Mesothelial cell of epicardium (in vitro differentiated cells): ENCODE results near the gene RBM12. TPM values are rescaled to one million over a fixed set of nuclear protein-coding genes. Genes with fewer than 3 reads are reported as not detected.
A peak's percentile ranks its signal among the peaks of the same experiment; 100 is the strongest.

Source experiments
- DNase-seq, 2 experiments: peaks; one replicate each; pipeline ENCODE4 v3.0.0; 2021; ENCODE audit warnings: low spot score in 2 of 2; ENCODE audit not compliant: unreplicated experiment in 2 of 2
- H3K27ac Mint-ChIP-seq: 2 replicates; pipeline ENCODE4 v1.8.0; 2021; ENCODE audit warnings: mixed read lengths
- H3K27me3 Mint-ChIP-seq: 2 replicates; pipeline ENCODE4 v1.8.0; 2021; ENCODE audit warnings: low read depth, mixed read lengths
- H3K36me3 Mint-ChIP-seq: 2 replicates; pipeline ENCODE4 v1.8.0; 2021; ENCODE audit warnings: mixed read lengths
- H3K4me1 Mint-ChIP-seq: 2 replicates; pipeline ENCODE4 v1.8.0; 2021; ENCODE audit warnings: mixed read lengths
- H3K4me3 Mint-ChIP-seq: 2 replicates; pipeline ENCODE4 v1.8.0; 2021; ENCODE audit warnings: mild to moderate bottlenecking, moderate library complexity, mixed read lengths
- H3K9me3 Mint-ChIP-seq: 2 replicates; pipeline ENCODE4 v1.8.0; 2021; ENCODE audit warnings: mixed read lengths
- total RNA-seq: library from RNA; stranded (reverse); gene quantifications from 3 replicates; pipeline ENCODE4 v1.2.1, GENCODE V29; 2021
- TF ChIP-seq, protein P1 (sequence below): fragments of 200-600 bp; sonication (generic); IDR thresholded peaks from one replicate; pipeline ENCODE4 v1.5.0; 2021; ENCODE audit warnings: antibody characterized with exemption; ENCODE audit not compliant: unreplicated experiment

RBM12 gene
- total RNA-seq, 1 donor from 2014 or later, result 154 TPM

- H3K4me1 Mint-ChIP-seq, result no peaks in the 10 kb centered on the region
- TF ChIP-seq, protein P1, sequence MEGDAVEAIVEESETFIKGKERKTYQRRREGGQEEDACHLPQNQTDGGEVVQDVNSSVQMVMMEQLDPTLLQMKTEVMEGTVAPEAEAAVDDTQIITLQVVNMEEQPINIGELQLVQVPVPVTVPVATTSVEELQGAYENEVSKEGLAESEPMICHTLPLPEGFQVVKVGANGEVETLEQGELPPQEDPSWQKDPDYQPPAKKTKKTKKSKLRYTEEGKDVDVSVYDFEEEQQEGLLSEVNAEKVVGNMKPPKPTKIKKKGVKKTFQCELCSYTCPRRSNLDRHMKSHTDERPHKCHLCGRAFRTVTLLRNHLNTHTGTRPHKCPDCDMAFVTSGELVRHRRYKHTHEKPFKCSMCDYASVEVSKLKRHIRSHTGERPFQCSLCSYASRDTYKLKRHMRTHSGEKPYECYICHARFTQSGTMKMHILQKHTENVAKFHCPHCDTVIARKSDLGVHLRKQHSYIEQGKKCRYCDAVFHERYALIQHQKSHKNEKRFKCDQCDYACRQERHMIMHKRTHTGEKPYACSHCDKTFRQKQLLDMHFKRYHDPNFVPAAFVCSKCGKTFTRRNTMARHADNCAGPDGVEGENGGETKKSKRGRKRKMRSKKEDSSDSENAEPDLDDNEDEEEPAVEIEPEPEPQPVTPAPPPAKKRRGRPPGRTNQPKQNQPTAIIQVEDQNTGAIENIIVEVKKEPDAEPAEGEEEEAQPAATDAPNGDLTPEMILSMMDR, result no peak
- H3K36me3 Mint-ChIP-seq, result peaks cover 41% of the 10 kb centered on the region
- H3K9me3 Mint-ChIP-seq, result no peaks in the 10 kb centered on the region
- H3K27ac Mint-ChIP-seq, result no peak overlapping the region
- no peak for DNase-seq
- H3K27me3 Mint-ChIP-seq, result no peaks in the 10 kb centered on the region
- H3K4me3 Mint-ChIP-seq, result no peak overlapping the region
Observed at GRCh38 chr20:35626386-35627001, 38.2 kb downstream of the RBM12 start.

- peaks cover 43% of the 10 kb centered on the region for H3K36me3 Mint-ChIP-seq
- DNase-seq, result no peak
Observed at GRCh38 chr20:35625584-35626385, 38.9 kb downstream of the RBM12 start.

DNA sequence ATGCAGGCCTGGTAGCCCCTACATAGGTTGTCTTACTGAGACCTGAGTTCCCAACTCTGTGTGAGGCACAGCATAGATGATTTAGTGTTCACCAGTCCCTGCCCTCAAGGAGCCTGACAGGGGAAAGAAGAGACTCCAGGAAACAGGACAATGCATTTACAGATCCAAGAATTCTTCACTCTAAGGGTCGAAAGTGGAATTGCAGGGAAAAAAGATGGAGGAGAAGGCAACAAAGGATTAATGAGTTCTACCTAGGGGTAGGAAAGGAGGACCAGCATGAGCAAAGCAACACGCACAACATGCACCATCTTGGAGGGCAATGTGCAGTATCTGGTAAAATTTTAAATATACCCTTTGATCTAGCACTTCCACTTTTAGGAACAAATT is 43.1 kb downstream of the RBM12 start:
- H3K36me3 Mint-ChIP-seq, result peaks cover 19% of the 10 kb centered on the region
- no peak overlapping the region for H3K4me3 Mint-ChIP-seq
- TF ChIP-seq, protein P1, result no peak
- H3K4me1 Mint-ChIP-seq, result peaks cover 18% of the 10 kb centered on the region
- no peak for DNase-seq
- H3K27ac Mint-ChIP-seq, result no peak overlapping the region
- peaks cover 7% of the 10 kb centered on the region for H3K27me3 Mint-ChIP-seq
- H3K9me3 Mint-ChIP-seq, result no peaks in the 10 kb centered on the region

More at GRCh38 chr20:35625584-35626385, 38.9 kb downstream of the RBM12 start:
- H3K27ac Mint-ChIP-seq, result no peak overlapping the region
- H3K4me3 Mint-ChIP-seq, result no peak overlapping the region
- no peaks in the 10 kb centered on the region for H3K27me3 Mint-ChIP-seq
- H3K9me3 Mint-ChIP-seq, result no peaks in the 10 kb centered on the region
- TF ChIP-seq, protein P1, result no peak
- no peaks in the 10 kb centered on the region for H3K4me1 Mint-ChIP-seq

DNA sequence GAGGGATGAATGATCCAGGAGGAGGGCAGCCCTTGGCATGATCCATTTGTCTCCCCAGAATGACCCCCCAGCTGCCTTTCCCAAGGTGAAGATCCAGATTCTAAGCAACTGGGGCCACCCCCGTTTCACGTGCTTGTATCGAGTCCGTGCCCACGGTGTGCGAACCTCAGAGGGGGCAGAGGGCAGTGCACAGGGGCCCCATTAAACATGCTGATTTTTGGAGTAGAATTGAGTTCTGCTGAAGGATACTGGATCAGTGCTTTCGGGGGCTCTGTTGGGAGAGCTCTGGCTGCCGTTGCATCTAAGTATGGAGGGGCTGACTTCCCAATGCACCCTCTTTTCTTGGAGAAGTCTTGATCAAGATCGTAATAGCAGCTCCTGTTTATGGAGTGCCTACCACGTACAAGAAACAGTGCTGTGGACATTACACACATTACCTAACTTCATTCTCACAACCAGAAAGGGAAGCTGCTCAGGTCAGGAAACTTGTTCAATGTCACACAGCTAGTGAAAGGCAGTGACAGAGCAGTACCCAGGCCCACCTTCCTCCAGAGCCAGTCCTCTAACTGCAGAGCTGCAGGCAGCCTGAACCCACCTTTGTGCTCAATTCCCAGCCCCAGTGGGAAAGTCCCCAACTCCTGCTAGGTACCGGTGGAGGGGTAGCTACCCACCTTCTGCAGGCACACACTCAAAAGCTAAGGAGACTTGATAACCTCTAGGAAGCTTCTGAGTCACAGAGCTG is 43.7 kb downstream of the RBM12 start:
- peaks cover 8% of the 10 kb centered on the region for H3K27me3 Mint-ChIP-seq
- no peak for DNase-seq
- H3K9me3 Mint-ChIP-seq, result no peaks in the 10 kb centered on the region
- no peak overlapping the region for H3K4me3 Mint-ChIP-seq
- H3K4me1 Mint-ChIP-seq, result peaks cover 19% of the 10 kb centered on the region
- no peak overlapping the region for H3K27ac Mint-ChIP-seq
- peaks cover 13% of the 10 kb centered on the region for H3K36me3 Mint-ChIP-seq
- TF ChIP-seq, protein P1, result no peak

GRCh38 chr20:35619196-35620095 is 45.3 kb downstream of the RBM12 start:
- peaks cover 5% of the 10 kb centered on the region for H3K36me3 Mint-ChIP-seq
- no peaks in the 10 kb centered on the region for H3K9me3 Mint-ChIP-seq
- peaks cover 8% of the 10 kb centered on the region for H3K27me3 Mint-ChIP-seq
- peak overlapping the region; percentile 76 for H3K4me3 Mint-ChIP-seq
- H3K4me1 Mint-ChIP-seq, result peaks cover 23% of the 10 kb centered on the region
- peak; percentile 52 to 76 for DNase-seq
- H3K27ac Mint-ChIP-seq, result peak overlapping the region; percentile 39
- TF ChIP-seq, protein P1, result no peak
